Type B pancreatic cell (in vitro differentiated cells): ENCODE data around the gene PDE9A. TPM values are rescaled to one million over a fixed set of nuclear protein-coding genes. Genes with fewer than 3 reads are reported as not detected.

Experiments
- DNase-seq: peaks from one replicate; pipeline ENCODE4 v3.0.0; 2021; ENCODE audit warnings: mixed read lengths; ENCODE audit not compliant: unreplicated experiment; ENCODE audit errors: extremely low spot score
- H3K27ac Mint-ChIP-seq: 2 replicates; pipeline ENCODE4 v1.8.0; 2021; ENCODE audit warnings: mild to moderate bottlenecking, mixed read lengths
- H3K27me3 Mint-ChIP-seq: 2 replicates; pipeline ENCODE4 v1.8.0; 2021; ENCODE audit warnings: mixed read lengths
- H3K36me3 Mint-ChIP-seq: 2 replicates; pipeline ENCODE4 v1.8.0; 2021; ENCODE audit warnings: mixed read lengths
- H3K4me1 Mint-ChIP-seq: one replicate; pipeline ENCODE4 v1.8.0; 2021; ENCODE audit warnings: mixed read lengths; ENCODE audit not compliant: unreplicated experiment
- H3K4me3 Mint-ChIP-seq: 2 replicates; pipeline ENCODE4 v1.8.0; 2021; ENCODE audit warnings: mild to moderate bottlenecking, mixed read lengths
- H3K9me3 Mint-ChIP-seq: 2 replicates; pipeline ENCODE4 v1.8.0; 2021; ENCODE audit warnings: mixed read lengths
- total RNA-seq: library from RNA; stranded (reverse); gene quantifications from 2 replicates; pipeline ENCODE4 v1.2.1, GENCODE V29; 2021; ENCODE audit warnings: low replicate concordance
- TF ChIP-seq, protein P1 (sequence below): fragments of 200-600 bp; sonication (generic); conservative IDR thresholded peaks from 2 replicates; pipeline ENCODE4 v1.5.0; 2021; ENCODE audit warnings: antibody characterized with exemption, mild to moderate bottlenecking

The PDE9A gene
- total RNA-seq, 1 donor from 2014 or later, result 18.6 TPM

- Mint-ChIP-seq H3K27me3 (no peaks in the 10 kb centered on the region), H3K9me3 (peaks cover 7% of the 10 kb centered on the region), H3K4me1 (peaks cover 13% of the 10 kb centered on the region), H3K4me3 (no peak overlapping the region), H3K36me3 (peaks cover 34% of the 10 kb centered on the region), H3K27ac (no peak overlapping the region)
- DNase-seq, result no peak
- TF ChIP-seq, protein P1, sequence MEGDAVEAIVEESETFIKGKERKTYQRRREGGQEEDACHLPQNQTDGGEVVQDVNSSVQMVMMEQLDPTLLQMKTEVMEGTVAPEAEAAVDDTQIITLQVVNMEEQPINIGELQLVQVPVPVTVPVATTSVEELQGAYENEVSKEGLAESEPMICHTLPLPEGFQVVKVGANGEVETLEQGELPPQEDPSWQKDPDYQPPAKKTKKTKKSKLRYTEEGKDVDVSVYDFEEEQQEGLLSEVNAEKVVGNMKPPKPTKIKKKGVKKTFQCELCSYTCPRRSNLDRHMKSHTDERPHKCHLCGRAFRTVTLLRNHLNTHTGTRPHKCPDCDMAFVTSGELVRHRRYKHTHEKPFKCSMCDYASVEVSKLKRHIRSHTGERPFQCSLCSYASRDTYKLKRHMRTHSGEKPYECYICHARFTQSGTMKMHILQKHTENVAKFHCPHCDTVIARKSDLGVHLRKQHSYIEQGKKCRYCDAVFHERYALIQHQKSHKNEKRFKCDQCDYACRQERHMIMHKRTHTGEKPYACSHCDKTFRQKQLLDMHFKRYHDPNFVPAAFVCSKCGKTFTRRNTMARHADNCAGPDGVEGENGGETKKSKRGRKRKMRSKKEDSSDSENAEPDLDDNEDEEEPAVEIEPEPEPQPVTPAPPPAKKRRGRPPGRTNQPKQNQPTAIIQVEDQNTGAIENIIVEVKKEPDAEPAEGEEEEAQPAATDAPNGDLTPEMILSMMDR, result no peak
Measured at GRCh38 chr21:42703965-42704364, 50.5 kb downstream of the PDE9A start.

DNA sequence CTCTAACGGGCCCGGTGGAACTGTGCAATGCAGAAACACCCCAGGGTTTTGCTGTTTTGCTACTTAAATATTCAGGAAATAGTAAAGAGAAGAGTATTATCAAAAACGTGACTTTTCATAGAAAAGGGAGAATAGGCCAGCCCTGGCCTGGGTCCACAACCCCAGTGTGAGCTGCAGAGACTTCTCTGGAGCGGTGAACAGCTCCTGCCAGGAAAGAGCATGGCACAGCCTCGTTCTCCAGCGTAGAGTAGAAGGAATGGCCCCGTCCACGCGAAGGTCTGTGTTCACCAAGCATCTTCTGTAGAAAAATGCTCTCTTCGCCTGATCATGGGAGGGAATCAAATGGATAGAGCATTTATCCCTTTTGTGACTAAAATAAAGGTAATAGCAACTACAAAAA, 51.4 kb downstream of the PDE9A start:
- H3K36me3 Mint-ChIP-seq, result peaks cover 32% of the 10 kb centered on the region

DNA sequence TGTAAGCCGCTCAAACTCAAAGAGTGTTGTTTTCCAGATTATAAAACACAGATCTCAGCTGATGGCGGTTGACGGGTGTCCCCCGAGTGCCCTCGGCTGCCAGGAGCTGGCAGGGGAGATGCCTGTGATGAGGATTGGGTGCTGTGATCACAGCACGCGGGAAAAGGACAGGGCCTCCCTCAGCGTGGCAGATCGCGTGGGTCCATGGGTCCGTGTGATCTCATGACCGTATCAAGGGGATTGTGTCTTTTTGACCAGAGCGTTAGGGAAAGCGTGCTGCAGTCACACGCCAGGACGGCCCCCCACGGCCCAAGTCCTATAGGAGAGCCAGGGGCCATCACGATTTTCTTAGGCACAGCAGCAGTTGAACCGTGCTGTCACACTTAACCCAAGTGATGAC, 51.9 kb downstream of the PDE9A start:
- TF ChIP-seq, protein P1, result no peak
- H3K4me3 Mint-ChIP-seq, result no peak overlapping the region
- H3K27ac Mint-ChIP-seq, result no peak overlapping the region
- H3K36me3 Mint-ChIP-seq, result peaks cover 27% of the 10 kb centered on the region
- peaks cover 13% of the 10 kb centered on the region for H3K4me1 Mint-ChIP-seq
- no peak for DNase-seq
- H3K27me3 Mint-ChIP-seq, result no peaks in the 10 kb centered on the region
- H3K9me3 Mint-ChIP-seq, result peaks cover 7% of the 10 kb centered on the region

More for the DNA sequence above, 51.4 kb downstream of the PDE9A start:
- TF ChIP-seq, protein P1, result no peak
- no peak overlapping the region for H3K27ac Mint-ChIP-seq
- no peaks in the 10 kb centered on the region for H3K27me3 Mint-ChIP-seq
- no peak for DNase-seq
- peaks cover 7% of the 10 kb centered on the region for H3K9me3 Mint-ChIP-seq
- H3K4me3 Mint-ChIP-seq, result no peak overlapping the region
- peaks cover 13% of the 10 kb centered on the region for H3K4me1 Mint-ChIP-seq

GRCh38 chr21:42705746-42706374, 52.4 kb downstream of the PDE9A start:
- Mint-ChIP-seq H3K9me3 (peaks cover 7% of the 10 kb centered on the region), H3K27ac (no peak overlapping the region), H3K4me1 (peaks cover 13% of the 10 kb centered on the region), H3K36me3 (peaks cover 24% of the 10 kb centered on the region), H3K27me3 (no peaks in the 10 kb centered on the region), H3K4me3 (no peak overlapping the region)
- DNase-seq, result no peak
- TF ChIP-seq, protein P1, result no peak

GRCh38 chr21:42706765-42707164, 53.3 kb downstream of the PDE9A start:
- Mint-ChIP-seq H3K9me3 (peaks cover 6% of the 10 kb centered on the region), H3K4me3 (no peak overlapping the region), H3K27me3 (no peaks in the 10 kb centered on the region), H3K4me1 (peaks cover 17% of the 10 kb centered on the region), H3K27ac (no peak overlapping the region), H3K36me3 (peaks cover 16% of the 10 kb centered on the region)
- no peak for DNase-seq
- TF ChIP-seq, protein P1, result no peak
